HG03354 (cell line): ENCODE results near the gene NACAD.
"Not testable (repeated sequence)": the region's sequence is repeated elsewhere in the genome, so short reads cannot be mapped to it uniquely, and the experiment has no call there.

ENCODE experiments used
- ATAC-seq: cut with Tn5 transposase; IDR thresholded peaks from one replicate; pipeline ENCODE4 v1.9.1; 2021; ENCODE audit warnings: mild to moderate bottlenecking; ENCODE audit not compliant: unreplicated experiment, poor library complexity, severe bottlenecking

Gene NACAD

DNA sequence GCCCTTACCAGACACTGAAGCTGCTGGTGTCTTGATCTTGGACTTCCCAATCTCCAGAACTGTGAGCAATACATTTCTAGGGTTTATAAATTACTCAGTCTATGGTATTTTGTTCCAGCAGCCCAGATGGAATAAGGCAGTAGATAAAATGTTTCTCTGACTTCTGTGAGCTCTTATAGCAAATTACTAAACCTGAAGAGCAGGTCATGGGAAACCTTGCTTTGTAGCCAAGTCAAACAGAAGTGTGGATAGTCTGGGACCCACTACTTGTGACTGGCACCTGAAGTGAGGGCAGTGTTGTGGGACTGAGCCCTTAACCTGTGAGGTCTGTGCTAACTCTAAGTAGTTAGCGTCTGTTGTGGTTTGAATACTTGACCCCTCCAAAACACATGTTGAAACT lies 27.3 kb upstream of the NACAD start:
- ATAC-seq: no peak

DNA sequence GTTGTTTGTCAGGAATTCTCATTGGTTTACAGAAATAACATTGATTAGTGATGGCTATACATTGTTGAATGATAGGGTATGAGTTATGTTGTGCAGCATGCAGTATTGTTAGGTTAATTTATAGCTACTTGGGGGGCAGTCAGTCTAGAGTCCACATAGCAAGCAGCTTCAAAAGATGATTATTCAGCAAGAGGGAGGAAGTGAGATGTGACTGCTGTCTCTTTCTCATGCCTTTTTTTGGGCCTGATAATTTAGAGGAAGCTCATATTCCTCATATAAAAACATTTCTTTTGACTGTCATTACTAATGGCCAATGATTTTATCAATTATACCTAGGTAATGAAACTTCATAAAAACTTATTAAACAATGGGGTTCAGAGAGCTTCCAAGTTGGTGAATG lies 26.2 kb upstream of the NACAD start:
- no peak for ATAC-seq

- ATAC-seq: not testable (repeated sequence)
Measured at GRCh38 chr7:45114257-45114656, 25.5 kb upstream of the NACAD start.

DNA sequence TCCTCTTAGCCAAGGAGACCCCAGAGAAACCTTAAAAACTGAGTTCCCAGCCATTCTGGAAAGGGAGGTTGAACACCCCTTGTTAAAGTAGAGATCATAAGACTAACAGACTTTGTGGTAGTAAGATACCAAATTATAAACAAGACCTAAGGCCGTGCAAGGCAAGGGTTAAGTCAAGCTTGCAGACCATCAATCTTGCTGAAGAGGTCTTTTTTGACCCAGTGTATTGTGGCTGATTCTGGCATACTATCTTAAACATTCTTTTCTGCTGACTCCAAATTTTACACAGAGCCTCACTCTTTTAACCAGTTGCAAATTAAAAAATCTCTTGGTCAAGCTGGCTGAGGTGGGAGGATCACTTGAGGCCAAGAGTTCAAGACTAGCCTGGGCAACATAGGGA lies 23.9 kb upstream of the NACAD start:
- ATAC-seq: no peak

DNA sequence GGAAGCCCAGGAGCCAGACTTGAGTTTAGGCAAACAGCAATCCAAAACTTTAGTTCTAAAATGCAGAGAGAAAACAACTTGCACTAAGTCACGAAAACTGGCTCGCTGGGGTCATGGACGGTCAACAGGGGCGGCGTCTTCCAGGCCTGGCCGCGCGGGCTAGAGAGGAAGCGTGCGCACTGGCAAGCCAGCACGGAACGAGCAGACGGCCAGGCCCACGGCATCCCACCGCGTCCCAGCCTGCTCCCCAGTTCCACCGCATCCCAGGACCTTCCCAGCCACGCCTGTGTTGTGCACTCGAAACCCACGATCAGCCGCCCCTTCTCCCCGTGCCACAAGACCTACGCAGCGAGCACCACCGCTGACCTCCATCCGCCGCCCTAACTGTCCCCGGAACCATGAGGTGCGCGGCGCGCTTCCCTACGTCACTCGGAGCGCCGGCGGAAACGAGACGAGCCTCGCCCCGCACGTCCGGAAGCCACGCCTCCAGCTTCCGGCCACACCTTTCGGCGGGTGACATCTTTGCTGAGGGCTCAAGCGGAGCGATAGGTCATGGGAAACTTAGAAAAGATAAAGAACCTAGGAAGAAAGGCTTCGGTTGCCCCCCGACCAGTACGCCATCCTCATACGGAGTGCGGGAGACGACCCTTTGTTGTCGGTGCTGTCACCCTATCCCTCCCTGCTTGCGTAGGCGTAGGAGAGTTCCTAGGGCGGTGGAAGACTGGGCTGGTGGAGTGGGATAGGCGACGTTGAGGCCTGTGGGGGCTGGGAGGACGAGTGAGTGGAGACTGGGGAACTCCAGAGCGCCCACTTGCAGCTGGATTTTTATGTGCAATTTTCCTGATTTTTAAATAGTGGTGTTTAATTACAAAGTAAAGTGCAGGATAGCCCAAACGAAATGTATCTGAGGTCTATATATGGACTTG lies 22.8 kb upstream of the NACAD start, which contains the start of gene TBRG4:
TSS of gene TBRG4 (minus strand) at position 400 of the 926 bp plus-strand sequence. CDS start 2,460 bp downstream, outside the sequence.
- peak; percentile 96 for ATAC-seq

DNA sequence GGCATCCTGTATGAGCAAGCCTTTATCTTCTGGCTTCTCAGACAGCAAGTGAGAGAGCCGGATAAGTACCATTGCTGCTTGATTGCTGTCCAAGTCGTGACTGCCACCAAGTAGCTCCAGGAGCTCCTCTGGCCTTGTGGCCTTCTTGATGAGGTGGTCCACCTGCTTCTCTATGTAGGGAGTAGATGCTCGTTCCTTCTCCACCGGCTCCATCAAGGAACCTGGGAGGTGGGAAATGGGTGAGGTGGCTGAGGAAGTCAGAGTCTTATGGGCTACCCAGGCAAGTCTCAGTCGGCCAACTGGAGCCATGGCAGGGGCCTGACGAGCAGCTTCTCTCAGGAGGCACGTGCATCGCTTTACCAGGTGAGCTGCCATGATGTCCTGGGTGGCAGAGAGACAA lies 20.1 kb upstream of the NACAD start:
- ATAC-seq: no peak

DNA sequence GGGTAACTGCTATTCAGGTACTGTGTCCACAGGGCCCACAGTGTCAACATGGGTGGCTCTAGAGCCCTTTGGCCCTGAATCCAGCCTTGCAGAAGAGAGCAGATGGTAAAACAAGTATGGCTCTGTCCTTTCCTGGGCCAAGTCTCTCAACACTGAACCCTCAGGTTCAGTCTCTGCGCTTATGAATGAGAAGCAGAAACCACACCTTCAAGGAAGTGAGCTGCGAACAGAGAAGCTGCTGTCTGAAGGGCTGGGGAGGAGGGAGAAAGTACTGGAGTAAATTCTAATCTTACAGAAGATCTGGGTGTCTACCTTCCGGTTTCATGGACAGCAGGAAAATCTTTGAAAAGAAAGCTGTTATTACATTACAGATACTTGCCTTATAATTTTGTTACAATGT lies 18.6 kb upstream of the NACAD start:
- ATAC-seq: no peak

DNA sequence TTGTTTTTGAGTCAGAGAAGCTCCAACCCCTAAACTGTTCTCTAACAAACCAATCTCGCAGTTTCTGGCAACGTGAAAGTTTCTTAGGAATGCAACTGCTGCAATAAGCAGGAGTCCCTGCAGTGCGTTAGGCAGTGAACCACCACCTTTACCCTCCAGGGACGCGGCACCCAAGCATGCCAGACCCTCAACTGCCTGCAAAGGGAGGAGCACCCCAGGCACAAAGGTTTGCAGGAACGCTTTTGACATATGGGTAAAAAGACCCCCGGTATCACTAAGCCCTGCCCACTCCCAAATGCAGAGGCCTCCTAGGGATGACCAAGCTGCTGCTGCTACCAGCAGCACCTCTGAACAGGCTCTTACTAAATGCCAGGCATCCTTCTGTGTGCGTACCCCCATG lies 18.1 kb upstream of the NACAD start:
- ATAC-seq: no peak

DNA sequence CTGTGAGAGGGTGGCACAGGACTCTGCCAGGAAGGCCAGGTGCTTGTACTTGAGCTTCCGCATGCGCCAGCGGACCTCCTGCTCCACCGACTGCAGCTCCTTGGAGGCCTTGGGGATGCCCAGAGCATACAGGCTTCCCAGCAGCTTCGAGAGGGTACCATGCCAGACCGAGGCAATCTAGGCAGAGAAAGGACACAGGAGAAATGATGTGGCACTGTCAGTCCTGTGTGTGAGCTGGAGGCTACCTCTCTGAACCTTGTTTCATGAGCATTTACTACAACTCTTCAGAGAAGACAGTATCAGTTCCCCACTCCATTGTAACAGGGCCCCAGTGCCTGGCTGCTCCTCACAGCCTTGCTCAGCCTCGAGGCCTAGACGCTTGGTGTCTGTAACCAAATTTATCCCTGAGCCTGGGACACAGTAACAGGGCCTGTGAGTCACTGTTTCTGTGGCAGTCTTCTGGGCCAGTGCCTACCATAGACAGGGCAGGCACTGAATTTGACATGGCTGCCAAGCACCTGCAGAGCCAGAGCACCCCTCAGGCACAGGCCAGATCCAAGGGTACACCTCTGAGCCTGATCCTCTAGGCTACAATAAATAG lies 16.9 kb upstream of the NACAD start:
- ATAC-seq: no peak

GRCh38 chr7:45104844-45105587 lies 16.2 kb upstream of the NACAD start:
- no peak for ATAC-seq

DNA sequence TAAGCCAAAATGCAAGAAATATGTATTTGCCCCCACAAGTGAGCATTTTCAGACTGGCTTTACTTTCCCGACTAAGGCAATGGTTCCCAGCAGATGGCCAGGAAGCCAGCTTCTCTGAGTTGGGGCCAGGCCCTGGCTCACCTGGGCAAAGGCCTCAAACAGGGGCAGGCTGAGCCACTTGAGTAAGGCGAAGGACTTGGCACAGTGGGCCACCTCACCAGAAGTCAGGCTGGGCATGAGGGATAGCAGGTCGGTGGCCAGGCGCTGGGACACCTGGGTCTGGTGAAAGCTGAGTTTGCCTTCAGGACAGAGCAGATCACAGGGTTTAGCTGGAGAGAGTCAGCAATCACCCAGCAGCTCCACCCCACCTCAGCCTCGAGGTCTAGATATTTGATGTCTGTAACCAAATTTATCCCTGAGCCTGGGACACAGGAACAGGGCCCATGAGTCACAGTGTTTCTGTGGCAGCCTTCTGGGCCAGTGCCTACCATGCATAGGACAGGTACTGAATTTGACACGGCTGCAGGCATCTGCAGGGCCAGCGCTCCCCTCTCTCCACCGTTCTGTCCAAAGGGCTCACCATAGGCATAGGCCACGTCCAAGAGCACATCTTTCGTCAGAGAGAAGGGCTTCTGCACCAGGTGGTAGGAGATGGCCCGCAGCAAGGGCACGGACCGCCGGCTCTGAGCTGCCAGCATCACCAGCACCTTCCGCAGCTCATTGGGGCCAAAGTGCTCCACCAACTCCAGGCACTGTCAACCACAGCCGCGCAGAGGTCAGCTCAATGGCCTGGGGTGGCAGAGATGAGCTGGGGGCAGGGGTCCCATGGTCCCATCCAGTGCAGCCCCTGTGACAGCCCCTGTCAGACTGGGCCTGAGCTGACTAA lies 15.4 kb upstream of the NACAD start:
- ATAC-seq: no peak

GRCh38 chr7:45102785-45103712 lies 14.3 kb upstream of the NACAD start:
- ATAC-seq: no peak

GRCh38 chr7:45101748-45102147 lies 13.0 kb upstream of the NACAD start:
- ATAC-seq: no peak

DNA sequence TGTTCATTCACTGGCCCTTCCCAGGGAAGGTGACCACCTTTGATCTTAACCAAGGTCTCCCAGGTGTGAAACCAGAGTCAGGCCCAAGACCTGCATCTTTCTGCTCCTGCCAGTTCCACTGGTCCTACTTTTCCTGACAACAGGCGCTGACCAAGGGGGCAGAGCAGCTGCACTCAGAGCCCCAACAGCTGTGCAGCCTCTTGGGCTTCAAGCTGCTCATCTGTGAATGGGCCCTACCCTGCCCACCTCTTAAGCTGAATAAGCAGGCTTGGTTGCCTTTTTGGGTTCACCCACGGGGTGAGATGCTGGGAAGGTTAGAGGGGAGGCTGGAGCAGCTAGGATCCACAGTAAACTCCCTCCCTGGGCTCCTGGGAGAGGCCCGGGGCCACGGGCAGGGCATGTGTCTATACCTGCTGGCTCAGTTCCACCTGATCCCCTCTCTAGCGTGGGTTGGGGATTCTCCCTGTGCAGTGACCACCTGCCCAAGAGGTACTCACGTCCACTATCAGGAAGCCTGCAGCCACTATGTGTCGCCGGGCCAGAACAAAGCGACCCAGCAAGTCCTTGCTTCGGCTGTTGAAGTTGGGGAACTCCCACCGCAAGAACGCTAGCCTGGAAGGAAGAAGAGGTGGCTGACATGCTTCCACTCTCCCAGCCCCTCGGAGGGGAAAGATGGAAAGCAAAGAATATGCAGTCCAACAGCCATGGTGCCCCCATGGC lies 12.2 kb upstream of the NACAD start:
- ATAC-seq: no peak

- ATAC-seq: no peak
Measured at GRCh38 chr7:45099891-45100760, 11.4 kb upstream of the NACAD start.

GRCh38 chr7:45098983-45099839 lies 10.4 kb upstream of the NACAD start:
- ATAC-seq: no peak
